Measurements from ENCODE around the gene SV2B. TPM values are rescaled to one million over a fixed set of nuclear protein-coding genes. Genes with fewer than 3 reads are reported as not detected.

Gene SV2B
- total and polyA plus RNA-seq, 8 donors = 0.53 to 11.3 (median 5.2) TPM

GRCh38 chr15:91129436-91129835 lies 29.4 kb downstream of the SV2B start:
- ATAC-seq = no peak
- no peak for DNase-seq
- Histone ChIP-seq H3K4me1 (no peaks in the 10 kb centered on the region), H3K27me3 (no peaks in the 10 kb centered on the region), H3K27ac (no peak overlapping the region), H3K9me3 (no peaks in the 10 kb centered on the region), H3K4me3 (no peak overlapping the region), H3K36me3 (no peaks in the 10 kb centered on the region)
- intact Hi-C loops (cut with DNase I) = no loop called here
- FAIRE-seq = no peak
- TF ChIP-seq, protein P1, sequence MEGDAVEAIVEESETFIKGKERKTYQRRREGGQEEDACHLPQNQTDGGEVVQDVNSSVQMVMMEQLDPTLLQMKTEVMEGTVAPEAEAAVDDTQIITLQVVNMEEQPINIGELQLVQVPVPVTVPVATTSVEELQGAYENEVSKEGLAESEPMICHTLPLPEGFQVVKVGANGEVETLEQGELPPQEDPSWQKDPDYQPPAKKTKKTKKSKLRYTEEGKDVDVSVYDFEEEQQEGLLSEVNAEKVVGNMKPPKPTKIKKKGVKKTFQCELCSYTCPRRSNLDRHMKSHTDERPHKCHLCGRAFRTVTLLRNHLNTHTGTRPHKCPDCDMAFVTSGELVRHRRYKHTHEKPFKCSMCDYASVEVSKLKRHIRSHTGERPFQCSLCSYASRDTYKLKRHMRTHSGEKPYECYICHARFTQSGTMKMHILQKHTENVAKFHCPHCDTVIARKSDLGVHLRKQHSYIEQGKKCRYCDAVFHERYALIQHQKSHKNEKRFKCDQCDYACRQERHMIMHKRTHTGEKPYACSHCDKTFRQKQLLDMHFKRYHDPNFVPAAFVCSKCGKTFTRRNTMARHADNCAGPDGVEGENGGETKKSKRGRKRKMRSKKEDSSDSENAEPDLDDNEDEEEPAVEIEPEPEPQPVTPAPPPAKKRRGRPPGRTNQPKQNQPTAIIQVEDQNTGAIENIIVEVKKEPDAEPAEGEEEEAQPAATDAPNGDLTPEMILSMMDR (IDR thresholded peaks at IDR 0.05) = no peak
- WGBS, 2 donors = 83 to 90% methylated on average over 6 of the region's 6 CpGs

GRCh38 chr15:91132079-91132478 lies 32.0 kb downstream of the SV2B start:
- TF ChIP-seq, protein P1 (IDR thresholded peaks at IDR 0.05) = no peak
- H3K27ac ChIP-seq = no peak overlapping the region
- H3K36me3 ChIP-seq = no peaks in the 10 kb centered on the region
- no peak for FAIRE-seq
- no peaks in the 10 kb centered on the region for H3K9me3 ChIP-seq
- no peaks in the 10 kb centered on the region for H3K27me3 ChIP-seq
- H3K4me3 ChIP-seq = no peak overlapping the region
- intact Hi-C loops (cut with DNase I) = no loop called here
- 85 to 90% methylated on average over 7 of the region's 7 CpGs for WGBS, 2 donors
- H3K4me1 ChIP-seq = no peaks in the 10 kb centered on the region
- no peak for DNase-seq
- no peak for ATAC-seq

DNA sequence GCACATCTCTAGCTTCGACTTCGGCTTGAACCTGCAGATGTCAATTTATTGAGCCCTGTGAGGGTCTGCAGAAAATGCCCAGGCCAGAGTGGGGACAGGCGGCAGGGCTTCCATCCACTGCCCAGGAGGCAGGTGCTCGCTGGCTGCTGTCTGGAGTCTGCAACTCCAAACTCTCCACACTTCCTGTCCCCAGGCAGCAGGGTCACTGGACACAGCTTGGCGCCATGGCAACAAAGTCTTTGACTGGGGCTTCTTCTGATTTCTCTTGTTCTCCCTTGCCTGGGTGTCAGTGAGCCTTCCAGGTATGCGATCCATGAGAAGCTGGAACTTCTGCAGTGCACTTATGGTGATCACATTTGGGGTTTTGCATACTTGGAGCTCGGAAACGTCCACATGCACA lies 33.5 kb downstream of the SV2B start:
- no peak overlapping the region for H3K4me3 ChIP-seq

DNA sequence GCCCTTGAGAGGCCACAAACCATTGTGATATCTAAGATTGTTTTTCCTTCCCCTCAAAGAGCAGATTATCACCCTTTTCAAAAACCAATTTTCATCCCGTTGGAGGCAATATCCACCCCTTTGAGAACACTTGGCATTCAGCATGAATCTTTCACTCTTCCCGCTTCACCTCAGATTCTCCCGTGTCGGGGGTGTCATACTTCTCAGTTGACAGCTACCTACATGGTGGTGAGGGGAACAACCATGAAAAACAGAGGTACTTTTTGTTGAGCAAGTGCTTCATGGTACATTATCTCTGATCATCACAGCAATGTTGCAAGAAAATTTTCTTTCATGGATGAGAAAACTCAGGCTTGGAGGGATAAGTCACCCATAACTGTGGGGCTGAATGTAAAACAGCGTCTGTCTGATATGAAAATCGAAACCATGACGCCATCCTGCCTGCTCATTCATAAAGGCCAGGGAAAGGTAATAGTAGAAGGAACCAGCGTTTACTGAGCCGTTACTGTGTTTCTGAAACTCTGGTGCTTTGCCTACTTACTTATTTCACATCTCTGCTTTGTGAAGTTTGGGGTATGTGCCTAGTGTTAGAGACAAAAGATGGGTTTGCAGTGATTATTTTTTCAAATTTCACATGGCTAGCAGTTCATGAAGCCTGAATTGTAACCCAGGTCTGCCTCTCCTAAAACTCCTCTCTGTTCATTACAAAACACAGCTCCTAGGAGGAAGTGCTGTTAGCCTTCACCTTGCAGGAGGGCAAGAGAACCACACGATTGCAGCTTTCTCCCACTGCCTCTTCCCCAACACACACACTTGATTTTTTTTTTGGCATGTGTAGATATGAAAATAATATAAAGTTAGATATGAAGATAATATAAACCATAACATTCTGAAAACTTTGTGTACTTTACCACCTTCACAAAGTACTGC lies 35.4 kb downstream of the SV2B start:
- WGBS, 2 donors = 70 to 83% methylated on average over 10 of the region's 10 CpGs
- no peak for ATAC-seq
- Histone ChIP-seq H3K9me3 (no peaks in the 10 kb centered on the region), H3K36me3 (no peaks in the 10 kb centered on the region), H3K27ac (no peak overlapping the region), H3K27me3 (no peaks in the 10 kb centered on the region), H3K4me1 (no peaks in the 10 kb centered on the region), H3K4me3 (no peak overlapping the region)
- intact Hi-C loops (cut with DNase I) = no loop called here
- no peak for DNase-seq
- no peak for FAIRE-seq
- TF ChIP-seq, protein P1 (IDR thresholded peaks at IDR 0.05) = no peak

More for the DNA sequence above, 33.5 kb downstream of the SV2B start:
- Histone ChIP-seq H3K27ac (no peak overlapping the region), H3K9me3 (no peaks in the 10 kb centered on the region), H3K4me1 (no peaks in the 10 kb centered on the region), H3K27me3 (no peaks in the 10 kb centered on the region), H3K36me3 (no peaks in the 10 kb centered on the region)
- TF ChIP-seq, protein P1 (IDR thresholded peaks at IDR 0.05) = no peak
- DNase-seq (no peak), FAIRE-seq (no peak), ATAC-seq (no peak)
- intact Hi-C loops (cut with DNase I) = no loop called here
- 89 to 92% methylated on average over 8 of the region's 8 CpGs for WGBS, 2 donors

- TF ChIP-seq, protein P1 (IDR thresholded peaks at IDR 0.05) = no peak
- WGBS, 2 donors = 73 to 80% methylated on average over 9 of the region's 9 CpGs
- Histone ChIP-seq H3K27me3 (no peaks in the 10 kb centered on the region), H3K27ac (no peak overlapping the region), H3K4me3 (no peak overlapping the region), H3K4me1 (no peaks in the 10 kb centered on the region), H3K9me3 (no peaks in the 10 kb centered on the region), H3K36me3 (no peaks in the 10 kb centered on the region)
- DNase-seq (no peak), FAIRE-seq (no peak), ATAC-seq (no peak)
- intact Hi-C loops (cut with DNase I) = no loop called here
These were observed 36.4 kb downstream of the SV2B start for GRCh38 chr15:91136386-91136923.
